Endometrium (tissue), 2 donors: ENCODE results near the gene TBC1D2.
"Not testable (repeated sequence)": the region's sequence is repeated elsewhere in the genome, so short reads cannot be mapped to it uniquely, and the experiment has no call there.

ENCODE experiments used
- FAIRE-seq: peaks from 2 replicates; lab custom pipeline; 2012; peaks lifted over from hg19 to GRCh38; lab: Jason Lieb, UNC
- donor health status: control.
- donor health status: control.

The TBC1D2 gene

GRCh38 chr9:98255578-98256296 lies at the start of gene TBC1D2:
TBC1D2 (minus strand) TSS chr9:98255649; CDS start chr9:98255541, 108 bp downstream.
- FAIRE-seq, result no peak

GRCh38 chr9:98304381-98304780 lies 48.9 kb upstream of the TBC1D2 start:
- no peak for FAIRE-seq

GRCh38 chr9:98303633-98304125 lies 48.2 kb upstream of the TBC1D2 start:
- FAIRE-seq, result no peak

- FAIRE-seq, result no peak
Measured at GRCh38 chr9:98302938-98303632, 47.6 kb upstream of the TBC1D2 start.

GRCh38 chr9:98302150-98302549 lies 46.7 kb upstream of the TBC1D2 start:
- no peak for FAIRE-seq

GRCh38 chr9:98300611-98301010 lies 45.2 kb upstream of the TBC1D2 start:
- FAIRE-seq, result no peak

- FAIRE-seq, result no peak
Measured at GRCh38 chr9:98298476-98298875, 43.0 kb upstream of the TBC1D2 start.

GRCh38 chr9:98295824-98296223 lies 40.4 kb upstream of the TBC1D2 start:
- no peak for FAIRE-seq

GRCh38 chr9:98291820-98292219 lies 36.4 kb upstream of the TBC1D2 start:
- FAIRE-seq, result no peak

- FAIRE-seq, result no peak
Measured at GRCh38 chr9:98290411-98290810, 35.0 kb upstream of the TBC1D2 start.

- no peak for FAIRE-seq
Measured at GRCh38 chr9:98289614-98290201, 34.3 kb upstream of the TBC1D2 start.

GRCh38 chr9:98288881-98289280 lies 33.4 kb upstream of the TBC1D2 start:
- FAIRE-seq, result no peak

- no peak for FAIRE-seq
Measured at GRCh38 chr9:98287384-98287783, 31.9 kb upstream of the TBC1D2 start.

- FAIRE-seq, result no peak
Measured at GRCh38 chr9:98285446-98285845, 30.0 kb upstream of the TBC1D2 start.

GRCh38 chr9:98284754-98285153 lies 29.3 kb upstream of the TBC1D2 start:
- no peak for FAIRE-seq

GRCh38 chr9:98283143-98283542 lies 27.7 kb upstream of the TBC1D2 start:
- FAIRE-seq, result not testable (repeated sequence)

- no peak for FAIRE-seq
Measured at GRCh38 chr9:98281281-98281680, 25.8 kb upstream of the TBC1D2 start.

GRCh38 chr9:98280574-98280973 lies 25.1 kb upstream of the TBC1D2 start:
- no peak for FAIRE-seq

- no peak for FAIRE-seq
Measured at GRCh38 chr9:98280162-98280561, 24.7 kb upstream of the TBC1D2 start.

- no peak for FAIRE-seq
Measured at GRCh38 chr9:98276907-98277469, 21.5 kb upstream of the TBC1D2 start.

- FAIRE-seq, result no peak
Measured at GRCh38 chr9:98275159-98275558, 19.7 kb upstream of the TBC1D2 start.

GRCh38 chr9:98272083-98272482 lies 16.6 kb upstream of the TBC1D2 start:
- FAIRE-seq, result no peak

GRCh38 chr9:98271479-98271878 lies 16.0 kb upstream of the TBC1D2 start:
- FAIRE-seq, result no peak
